Left colon (tissue), 2 donors: ENCODE measurements around the gene KRTAP21-3. TPM values are rescaled to one million over a fixed set of nuclear protein-coding genes. Genes with fewer than 3 reads are reported as not detected.

Experiments used
- ATAC-seq: fragments of 200-7000 bp; cut with Tn5 transposase; one replicate; pipeline ENCODE4 v1.9.1; 2020; ENCODE audit warnings: mild to moderate bottlenecking, moderate library complexity
- DNase-seq, 2 donors: peaks; one replicate each; pipeline ENCODE4 v3.0.0-alpha.2; 2020
- intact Hi-C, 2 donors: fragments of 100-400 bp; cut with DNase I in 1 of 2; cut with micrococcal nuclease in 1 of 2; formaldehyde crosslinking; loops; one replicate each; pipeline versions ENCODE4 v1.11.2 to v1.14.0; 2022; cut with DNase I, micrococcal nuclease
- total RNA-seq, 2 donors: library from RNA; stranded (reverse); fragmentation: NEBNext Ultra II Directional; extraction: Animal tissue kit (Norgen Biotek cat#: 25700); gene quantifications; one replicate each; pipeline ENCODE4 v1.2.1, GENCODE V29; 2021
- donor health status: DM: no; HTN: no; CAD: no.
- donor health status: DM: yes; HTN: yes; CAD: no.

Gene KRTAP21-3
- total RNA-seq, 2 donors from 2014 or later: not detected

- no peak for DNase-seq
- intact Hi-C loops: no loop called here
- no peak for ATAC-seq
Observed at GRCh38 chr21:30672985-30673650, 45.5 kb downstream of the KRTAP21-3 start.

- intact Hi-C loops: no loop called here
- DNase-seq (no peak), ATAC-seq (no peak)
Observed at GRCh38 chr21:30668776-30669175, 49.8 kb downstream of the KRTAP21-3 start.

Other genes with a start within 250 kb of the KRTAP21-3 start
- not detected for gene KRTAP19-1, start 238.4 kb downstream of the KRTAP21-3 start, total RNA-seq
- not detected for gene KRTAP19-2, start 231.3 kb downstream of the KRTAP21-3 start, total RNA-seq
- not detected for gene KRTAP19-3, start 226.8 kb downstream of the KRTAP21-3 start, total RNA-seq
- gene KRTAP19-4, start 221.6 kb downstream of the KRTAP21-3 start, total RNA-seq: not detected
- not detected for gene KRTAP19-5, start 216.6 kb downstream of the KRTAP21-3 start, total RNA-seq
- not detected for gene KRTAP19-6, start 176.9 kb downstream of the KRTAP21-3 start, total RNA-seq
- gene KRTAP19-7, start 157.5 kb downstream of the KRTAP21-3 start, total RNA-seq: not detected
- not detected for gene KRTAP22-2, start 128.4 kb downstream of the KRTAP21-3 start, total RNA-seq
- not detected for gene KRTAP6-3, start 126.3 kb downstream of the KRTAP21-3 start, total RNA-seq
- gene KRTAP6-2, start 119.9 kb downstream of the KRTAP21-3 start, total RNA-seq: not detected
- not detected for gene KRTAP22-1, start 117.7 kb downstream of the KRTAP21-3 start, total RNA-seq
- not detected for gene KRTAP6-1, start 104.8 kb downstream of the KRTAP21-3 start, total RNA-seq
- not detected for gene KRTAP20-1, start 102.4 kb downstream of the KRTAP21-3 start, total RNA-seq
- not detected for gene KRTAP20-4, start 98.2 kb downstream of the KRTAP21-3 start, total RNA-seq
- not detected for gene KRTAP20-2, start 83.6 kb downstream of the KRTAP21-3 start, total RNA-seq
- gene KRTAP20-3, start 75.9 kb downstream of the KRTAP21-3 start, total RNA-seq: not detected
- not detected for gene KRTAP21-2, start 28.5 kb upstream of the KRTAP21-3 start, total RNA-seq
- gene KRTAP21-1, start 36.7 kb upstream of the KRTAP21-3 start, total RNA-seq: not detected
- not detected for gene KRTAP8-1, start 94.5 kb upstream of the KRTAP21-3 start, total RNA-seq
- gene KRTAP7-1, start 111.0 kb upstream of the KRTAP21-3 start, total RNA-seq: not detected
- not detected for gene KRTAP11-1, start 162.8 kb upstream of the KRTAP21-3 start, total RNA-seq